Fibroblast of the aortic adventitia (primary cell): ENCODE results near the gene HEMK1. TPM values are rescaled to one million over a fixed set of nuclear protein-coding genes. Genes with fewer than 3 reads are reported as not detected.

ENCODE experiments used
- DNase-seq: peaks from one replicate; pipeline ENCODE4 v3.0.0-alpha.2; 2010; ENCODE audit warnings: low read depth
- H3K4me3 ChIP-seq: 2 replicates; pipeline ENCODE4 v1.5.1; 2011; ENCODE audit warnings: low read depth, mild to moderate bottlenecking, control low read depth, low read length, moderate library complexity
- total RNA-seq: library from RNA; depleted of rRNA; stranded (reverse); fragments of >200 nt; gene quantifications from 2 replicates; pipeline ENCODE4 v1.2.3, GENCODE V29; 2012; ENCODE audit warnings: low replicate concordance
- TF ChIP-seq, protein P1 (sequence below): IDR thresholded peaks from 2 replicates; pipeline ENCODE4 v1.5.1; 2011; ENCODE audit warnings: mild to moderate bottlenecking, low read length, control low read depth, inconsistent platforms; ENCODE audit not compliant: insufficient read depth

The HEMK1 gene, protein sequence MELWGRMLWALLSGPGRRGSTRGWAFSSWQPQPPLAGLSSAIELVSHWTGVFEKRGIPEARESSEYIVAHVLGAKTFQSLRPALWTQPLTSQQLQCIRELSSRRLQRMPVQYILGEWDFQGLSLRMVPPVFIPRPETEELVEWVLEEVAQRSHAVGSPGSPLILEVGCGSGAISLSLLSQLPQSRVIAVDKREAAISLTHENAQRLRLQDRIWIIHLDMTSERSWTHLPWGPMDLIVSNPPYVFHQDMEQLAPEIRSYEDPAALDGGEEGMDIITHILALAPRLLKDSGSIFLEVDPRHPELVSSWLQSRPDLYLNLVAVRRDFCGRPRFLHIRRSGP
- 5.0 and 14.4 TPM in 2 replicates for total RNA-seq

DNA sequence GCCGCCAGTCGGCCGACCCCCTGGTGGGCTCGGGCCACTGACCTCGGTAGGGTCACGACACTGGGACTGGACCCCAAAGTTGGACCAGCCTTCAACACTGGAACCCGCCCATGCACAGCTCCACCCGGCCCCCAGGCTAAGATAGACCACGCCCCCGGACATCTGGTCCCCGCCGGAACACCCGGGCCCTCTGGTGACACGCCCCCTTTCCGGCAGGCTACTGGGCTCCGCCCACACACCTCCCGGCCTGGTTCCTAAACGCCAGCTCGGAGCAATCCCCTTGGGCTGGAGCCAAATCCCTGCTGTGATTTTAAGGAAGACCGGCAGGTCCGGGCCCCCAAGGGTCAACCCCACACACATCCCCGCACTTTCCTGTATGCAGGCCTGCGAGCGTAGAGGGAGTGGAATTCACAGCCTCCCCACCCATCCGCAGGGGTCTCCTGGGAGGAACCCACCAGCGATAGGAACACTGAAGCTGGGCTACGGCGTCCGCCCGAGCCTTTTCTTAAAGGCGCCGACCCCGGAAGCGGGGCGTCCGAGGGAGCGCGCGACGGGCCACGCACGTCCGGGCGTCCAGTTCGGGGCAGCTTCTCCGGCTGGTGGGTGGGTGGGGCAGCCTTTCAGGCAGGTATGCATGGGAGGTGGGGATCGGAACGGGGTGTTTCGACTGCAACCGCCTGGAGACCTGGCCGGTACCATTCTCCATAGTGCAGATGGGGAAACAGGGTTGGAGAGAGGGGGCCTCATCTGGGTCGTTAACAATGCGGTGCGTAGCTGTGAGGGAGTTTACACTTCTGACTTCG lies at the start of gene HEMK1:
TSS of gene HEMK1 (plus strand) at position 576 of the 803 bp plus-strand sequence. CDS start 1,583 bp downstream, outside the sequence.
- peak; percentile 94 for DNase-seq
- peak within 1 kb of the TSS; percentile 98 for H3K4me3 ChIP-seq
- TF ChIP-seq, protein P1, sequence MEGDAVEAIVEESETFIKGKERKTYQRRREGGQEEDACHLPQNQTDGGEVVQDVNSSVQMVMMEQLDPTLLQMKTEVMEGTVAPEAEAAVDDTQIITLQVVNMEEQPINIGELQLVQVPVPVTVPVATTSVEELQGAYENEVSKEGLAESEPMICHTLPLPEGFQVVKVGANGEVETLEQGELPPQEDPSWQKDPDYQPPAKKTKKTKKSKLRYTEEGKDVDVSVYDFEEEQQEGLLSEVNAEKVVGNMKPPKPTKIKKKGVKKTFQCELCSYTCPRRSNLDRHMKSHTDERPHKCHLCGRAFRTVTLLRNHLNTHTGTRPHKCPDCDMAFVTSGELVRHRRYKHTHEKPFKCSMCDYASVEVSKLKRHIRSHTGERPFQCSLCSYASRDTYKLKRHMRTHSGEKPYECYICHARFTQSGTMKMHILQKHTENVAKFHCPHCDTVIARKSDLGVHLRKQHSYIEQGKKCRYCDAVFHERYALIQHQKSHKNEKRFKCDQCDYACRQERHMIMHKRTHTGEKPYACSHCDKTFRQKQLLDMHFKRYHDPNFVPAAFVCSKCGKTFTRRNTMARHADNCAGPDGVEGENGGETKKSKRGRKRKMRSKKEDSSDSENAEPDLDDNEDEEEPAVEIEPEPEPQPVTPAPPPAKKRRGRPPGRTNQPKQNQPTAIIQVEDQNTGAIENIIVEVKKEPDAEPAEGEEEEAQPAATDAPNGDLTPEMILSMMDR: no peak

GRCh38 chr3:50520849-50521248 lies 48.5 kb upstream of the HEMK1 start:
- no peak overlapping the region for H3K4me3 ChIP-seq
- DNase-seq: no peak
- TF ChIP-seq, protein P1: no peak

GRCh38 chr3:50521572-50521971 lies 47.8 kb upstream of the HEMK1 start:
- no peak overlapping the region for H3K4me3 ChIP-seq
- DNase-seq: no peak
- TF ChIP-seq, protein P1: no peak

DNA sequence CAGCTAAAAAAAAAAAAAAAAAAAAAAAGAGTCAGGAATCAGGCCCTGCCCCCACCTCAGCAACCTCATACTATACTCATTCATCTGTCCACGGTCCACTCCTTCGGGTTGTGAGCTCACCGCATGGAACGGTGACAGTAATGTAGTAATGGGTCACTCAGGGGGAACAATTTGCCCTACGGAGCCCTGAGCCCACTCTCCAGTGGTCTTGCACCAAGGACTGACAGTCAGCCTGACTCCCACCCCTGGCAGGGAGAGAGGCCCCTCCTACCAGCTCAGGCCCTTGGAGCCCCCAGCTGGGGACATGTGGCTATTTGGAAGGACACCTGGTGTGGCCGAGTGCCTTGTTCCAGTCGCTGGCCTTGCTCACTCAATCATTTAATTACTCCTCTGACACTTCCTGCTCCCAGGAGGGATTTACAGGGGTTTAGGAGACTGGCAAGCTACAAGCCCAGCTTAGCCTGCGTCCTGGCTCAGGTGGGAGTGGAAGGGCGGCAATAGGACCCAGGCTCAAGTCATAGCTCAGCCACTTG lies 46.0 kb upstream of the HEMK1 start:
- H3K4me3 ChIP-seq: no peak overlapping the region
- TF ChIP-seq, protein P1: no peak
- DNase-seq: no peak

GRCh38 chr3:50524746-50525145 lies 44.6 kb upstream of the HEMK1 start:
- H3K4me3 ChIP-seq: no peak overlapping the region
- TF ChIP-seq, protein P1: no peak
- no peak for DNase-seq

GRCh38 chr3:50525191-50525910 lies 44.0 kb upstream of the HEMK1 start:
- TF ChIP-seq, protein P1: no peak
- DNase-seq: no peak
- H3K4me3 ChIP-seq: no peak overlapping the region
